HG03280 (cell line): Measurements from ENCODE around the gene ZC3H18.

Experiments used
- ATAC-seq: cut with Tn5 transposase; IDR thresholded peaks from one replicate; pipeline ENCODE4 v1.9.1; 2021; ENCODE audit warnings: mild to moderate bottlenecking, moderate library complexity; ENCODE audit not compliant: unreplicated experiment

The ZC3H18 gene

GRCh38 chr16:88548985-88549384 is 21.2 kb upstream of the ZC3H18 start:
- no peak for ATAC-seq

- ATAC-seq, result no peak
Measured at GRCh38 chr16:88549671-88550245, 20.4 kb upstream of the ZC3H18 start.

- no peak for ATAC-seq
Measured at GRCh38 chr16:88550246-88550661, 19.9 kb upstream of the ZC3H18 start.

- ATAC-seq, result no peak
Measured at GRCh38 chr16:88552166-88552565, 18.0 kb upstream of the ZC3H18 start.

- ATAC-seq, result no peak
Measured at GRCh38 chr16:88552815-88553214, 17.4 kb upstream of the ZC3H18 start.

GRCh38 chr16:88553739-88554138 is 16.5 kb upstream of the ZC3H18 start:
- ATAC-seq, result no peak

GRCh38 chr16:88554711-88555264 is 15.4 kb upstream of the ZC3H18 start:
- ATAC-seq, result no peak

GRCh38 chr16:88556294-88556988 is 13.8 kb upstream of the ZC3H18 start:
- ATAC-seq, result no peak

GRCh38 chr16:88558457-88559442 is 11.5 kb upstream of the ZC3H18 start:
- no peak for ATAC-seq

- no peak for ATAC-seq
Measured at GRCh38 chr16:88560714-88561484, 9.3 kb upstream of the ZC3H18 start.

- ATAC-seq, result no peak
Measured at GRCh38 chr16:88561485-88562359, 8.5 kb upstream of the ZC3H18 start.

GRCh38 chr16:88566158-88566557 is 4.0 kb upstream of the ZC3H18 start:
- ATAC-seq, result no peak

GRCh38 chr16:88568710-88569613 is 1.2 kb upstream of the ZC3H18 start:
- no peak for ATAC-seq

- peak; percentile 25 for ATAC-seq
Measured at GRCh38 chr16:88569614-88569984, 604 bp upstream of the ZC3H18 start.

- no peak for ATAC-seq
Measured at GRCh38 chr16:88570691-88571092, 489 bp downstream of the ZC3H18 start.

- ATAC-seq, result no peak
Measured at GRCh38 chr16:88575251-88575650, 5.0 kb downstream of the ZC3H18 start.

- no peak for ATAC-seq
Measured at GRCh38 chr16:88576307-88576706, 6.1 kb downstream of the ZC3H18 start.

- ATAC-seq, result no peak
Measured at GRCh38 chr16:88577166-88577565, 7.0 kb downstream of the ZC3H18 start.
